A549 treated with DMSO at 1 μM for 4 hours (cell line): ENCODE results near the gene SOWAHD. TPM values are rescaled to one million over a fixed set of nuclear protein-coding genes. Genes with fewer than 3 reads are reported as not detected.

ENCODE experiments used
- total RNA-seq: library from RNA; stranded (reverse); fragments of 200-300 nt; extraction: Qiagen RNA extraction; gene quantifications from 5 replicates; pipeline ENCODE4 v1.2.3, GENCODE V29; 2022; ENCODE audit warnings: low read depth

The SOWAHD gene
- 0.09 to 0.14 TPM (median 0.10 TPM) in 4 of 5 replicates, not detected in the other for total RNA-seq

DNA sequence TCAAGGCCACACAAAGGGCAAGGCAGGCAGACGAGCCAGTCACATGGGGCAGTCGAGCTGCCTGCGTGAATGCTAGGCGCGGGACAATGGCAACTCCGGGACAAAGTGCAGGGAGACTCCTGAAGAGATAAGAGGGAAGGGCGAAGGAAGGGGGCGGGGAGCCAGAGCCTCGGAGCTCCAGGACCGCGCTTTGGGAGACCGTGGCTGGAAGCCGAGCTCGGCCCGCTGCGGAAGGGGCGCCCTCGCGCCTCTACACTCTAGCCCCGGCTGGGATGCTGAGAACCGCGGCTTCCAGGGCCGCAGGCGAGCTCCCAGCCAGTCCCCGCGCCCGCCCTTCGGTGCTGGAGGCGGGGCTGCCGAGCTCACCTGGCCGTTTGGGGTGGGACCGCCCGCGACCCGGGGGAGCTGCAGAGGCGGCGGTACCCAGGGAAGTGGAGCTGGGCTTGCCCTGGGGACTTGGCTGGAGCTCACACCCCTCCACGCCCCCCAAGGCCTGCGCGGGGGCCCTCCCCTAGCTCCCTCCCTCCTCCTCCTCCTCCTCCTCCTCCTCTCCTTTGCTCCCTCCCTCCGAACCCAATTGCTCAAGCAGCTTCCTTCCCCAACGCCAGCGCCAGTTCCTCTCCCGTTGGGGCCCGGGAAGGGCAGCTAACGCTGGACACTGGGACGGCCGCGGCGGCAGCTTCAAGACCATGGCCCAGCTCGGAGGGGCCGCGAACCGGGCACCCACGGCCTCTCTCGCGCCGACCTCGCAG, at the start of gene SOWAHD:
Gene SOWAHD, plus strand, starts transcription at position 610 of the 752 bp plus-strand sequence. Its CDS starts 80 bp downstream, at position 690.

GRCh38 chrX:119791437-119792231, 33.2 kb downstream of the SOWAHD start, which contains the start of gene RPL39:
Gene RPL39 (minus strand): TSS chrX:119791630. CDS start chrX:119791576, 54 bp downstream.

Other genes with a start within 250 kb of the SOWAHD start
- gene STEEP1, start 193.2 kb upstream of the SOWAHD start, total RNA-seq = 31.1 to 40.9 TPM (median 33.2 TPM) in 5 replicates
- gene UBE2A, start 184.0 kb upstream of the SOWAHD start, total RNA-seq = 133 to 145 TPM (median 139 TPM) in 5 replicates
- 18.1 to 21.4 TPM (median 19.6 TPM) in 5 replicates for gene NKRF, start 152.2 kb upstream of the SOWAHD start, total RNA-seq
- gene SEPTIN6, start 65.4 kb upstream of the SOWAHD start, total RNA-seq = 9.6 to 12.2 TPM (median 10.4 TPM) in 5 replicates
- gene RPL39, start 33.0 kb downstream of the SOWAHD start, total RNA-seq = 3,241 to 5,158 TPM (median 3,698 TPM) in 5 replicates
- gene UPF3B, start 94.4 kb downstream of the SOWAHD start, total RNA-seq = 19.3 to 22.4 TPM (median 20.9 TPM) in 5 replicates
- 27.9 to 31.5 TPM (median 30.4 TPM) in 5 replicates for gene RNF113A, start 113.1 kb downstream of the SOWAHD start, total RNA-seq
- 226 to 314 TPM (median 239 TPM) in 5 replicates for gene NDUFA1, start 113.2 kb downstream of the SOWAHD start, total RNA-seq
- gene AKAP14, start 137.3 kb downstream of the SOWAHD start, total RNA-seq = not detected in 5 replicates
- gene NKAP, start 185.2 kb downstream of the SOWAHD start, total RNA-seq = 5.8 to 9.5 TPM (median 8.0 TPM) in 5 replicates